ENCODE data around the gene LGALSL. TPM values are rescaled to one million over a fixed set of nuclear protein-coding genes. Genes with fewer than 3 reads are reported as not detected.

The LGALSL gene
- total RNA-seq, 2 donors from 2014 or later, result 12.8 to 36.7 TPM

- DNase-seq (ENCODE audit: low spot score), result no peak
- no peaks in the 10 kb centered on the region for H3K4me1 ChIP-seq (replicated peaks)
- TF ChIP-seq POLR2AphosphoS5 (IDR thresholded peaks at IDR 0.05), result no peak
- TF ChIP-seq, protein P1, sequence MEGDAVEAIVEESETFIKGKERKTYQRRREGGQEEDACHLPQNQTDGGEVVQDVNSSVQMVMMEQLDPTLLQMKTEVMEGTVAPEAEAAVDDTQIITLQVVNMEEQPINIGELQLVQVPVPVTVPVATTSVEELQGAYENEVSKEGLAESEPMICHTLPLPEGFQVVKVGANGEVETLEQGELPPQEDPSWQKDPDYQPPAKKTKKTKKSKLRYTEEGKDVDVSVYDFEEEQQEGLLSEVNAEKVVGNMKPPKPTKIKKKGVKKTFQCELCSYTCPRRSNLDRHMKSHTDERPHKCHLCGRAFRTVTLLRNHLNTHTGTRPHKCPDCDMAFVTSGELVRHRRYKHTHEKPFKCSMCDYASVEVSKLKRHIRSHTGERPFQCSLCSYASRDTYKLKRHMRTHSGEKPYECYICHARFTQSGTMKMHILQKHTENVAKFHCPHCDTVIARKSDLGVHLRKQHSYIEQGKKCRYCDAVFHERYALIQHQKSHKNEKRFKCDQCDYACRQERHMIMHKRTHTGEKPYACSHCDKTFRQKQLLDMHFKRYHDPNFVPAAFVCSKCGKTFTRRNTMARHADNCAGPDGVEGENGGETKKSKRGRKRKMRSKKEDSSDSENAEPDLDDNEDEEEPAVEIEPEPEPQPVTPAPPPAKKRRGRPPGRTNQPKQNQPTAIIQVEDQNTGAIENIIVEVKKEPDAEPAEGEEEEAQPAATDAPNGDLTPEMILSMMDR (IDR thresholded peaks at IDR 0.05), result no peak
- no peak for TF ChIP-seq POLR2A (IDR thresholded peaks at IDR 0.05)
- 98% methylated on average over 3 of the region's 3 CpGs for WGBS
- H3K27ac ChIP-seq, result no peak overlapping the region
- intact Hi-C loops (cut with DNase I), result no loop called here
- H3K36me3 ChIP-seq, result no peaks in the 10 kb centered on the region
- no peaks in the 10 kb centered on the region for H3K9me3 ChIP-seq
- no peak overlapping the region for H3K4me3 ChIP-seq
- H3K27me3 ChIP-seq (replicated peaks; ENCODE audit: insufficient read depth), result no peaks in the 10 kb centered on the region
Observed at GRCh38 chr2:64408031-64408430, 45.9 kb upstream of the LGALSL start.

- TF ChIP-seq POLR2AphosphoS5 (IDR thresholded peaks at IDR 0.05) (no peak), POLR2A (IDR thresholded peaks at IDR 0.05) (no peak)
- TF ChIP-seq, protein P1 (IDR thresholded peaks at IDR 0.05), result no peak
- intact Hi-C loops (cut with DNase I), result no loop called here
- H3K36me3 ChIP-seq, result no peaks in the 10 kb centered on the region
- no peak overlapping the region for H3K27ac ChIP-seq
- no peak for DNase-seq (ENCODE audit: low spot score)
- H3K9me3 ChIP-seq, result no peaks in the 10 kb centered on the region
- WGBS, result 84% methylated on average over 1 of the region's 1 CpG
- no peak overlapping the region for H3K4me3 ChIP-seq
- no peaks in the 10 kb centered on the region for H3K27me3 ChIP-seq (replicated peaks; ENCODE audit: insufficient read depth)
- H3K4me1 ChIP-seq (replicated peaks), result no peaks in the 10 kb centered on the region
Observed at GRCh38 chr2:64410671-64411070, 43.3 kb upstream of the LGALSL start.

DNA sequence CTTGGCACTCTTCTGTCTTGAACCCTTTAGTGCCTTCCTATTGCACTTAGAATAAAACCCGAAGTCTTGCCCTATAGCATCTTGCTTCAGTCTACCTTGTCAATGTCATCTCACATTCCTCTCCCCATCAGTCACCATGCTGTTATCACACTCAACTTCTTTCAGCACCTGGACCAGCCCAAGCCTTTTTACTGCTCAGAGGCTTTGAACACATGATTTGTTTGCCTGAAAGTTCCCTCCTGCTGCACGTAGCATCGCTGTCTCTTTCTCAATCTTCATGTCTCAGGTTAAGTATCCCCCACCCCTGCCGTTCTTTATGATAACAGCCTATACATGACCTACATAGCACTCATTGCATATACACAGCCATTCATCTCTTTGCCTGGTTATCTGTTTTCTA is 41.3 kb upstream of the LGALSL start:
- WGBS, result 92% methylated on average over 4 of the region's 4 CpGs
- no peak for DNase-seq (ENCODE audit: low spot score)
- Histone ChIP-seq H3K4me3 (no peak overlapping the region), H3K9me3 (no peaks in the 10 kb centered on the region), H3K4me1 (replicated peaks) (no peaks in the 10 kb centered on the region), H3K27me3 (replicated peaks; ENCODE audit: insufficient read depth) (no peaks in the 10 kb centered on the region), H3K36me3 (no peaks in the 10 kb centered on the region), H3K27ac (no peak overlapping the region)
- no peak for TF ChIP-seq POLR2AphosphoS5 (IDR thresholded peaks at IDR 0.05)
- TF ChIP-seq, protein P1 (IDR thresholded peaks at IDR 0.05), result no peak
- TF ChIP-seq POLR2A (IDR thresholded peaks at IDR 0.05), result no peak
- intact Hi-C loops (cut with DNase I), result no loop called here

GRCh38 chr2:64414736-64415435 is 39.1 kb upstream of the LGALSL start:
- intact Hi-C loops (cut with DNase I), result no loop called here
- Histone ChIP-seq H3K4me1 (replicated peaks) (no peaks in the 10 kb centered on the region), H3K9me3 (no peaks in the 10 kb centered on the region), H3K4me3 (no peak overlapping the region), H3K36me3 (no peaks in the 10 kb centered on the region), H3K27ac (no peak overlapping the region), H3K27me3 (replicated peaks; ENCODE audit: insufficient read depth) (no peaks in the 10 kb centered on the region)
- no peak for TF ChIP-seq POLR2AphosphoS5 (IDR thresholded peaks at IDR 0.05)
- TF ChIP-seq, protein P1 (IDR thresholded peaks at IDR 0.05), result no peak
- WGBS, result 93% methylated on average over 7 of the region's 7 CpGs
- no peak for DNase-seq (ENCODE audit: low spot score)

DNA sequence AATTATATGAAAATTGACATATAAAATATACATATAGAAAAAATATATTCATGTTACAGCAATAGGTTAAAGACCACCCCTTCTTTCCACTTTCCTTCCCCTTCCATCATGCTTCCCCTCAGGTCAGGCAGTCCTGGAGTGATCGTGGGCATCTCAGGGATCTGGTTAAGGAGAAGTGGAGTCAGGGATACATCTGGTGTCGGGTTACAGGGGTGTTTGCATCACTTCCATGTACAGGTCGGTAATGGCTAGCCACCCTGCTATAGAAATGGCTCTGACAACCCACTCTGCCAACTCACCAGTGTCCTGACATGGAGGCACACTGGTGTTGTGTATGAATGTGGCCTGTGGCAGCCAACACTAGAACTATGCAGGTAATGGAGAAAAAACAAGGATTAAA is 36.3 kb upstream of the LGALSL start:
- Histone ChIP-seq H3K4me1 (replicated peaks) (no peaks in the 10 kb centered on the region), H3K4me3 (no peak overlapping the region), H3K36me3 (no peaks in the 10 kb centered on the region), H3K27me3 (replicated peaks; ENCODE audit: insufficient read depth) (no peaks in the 10 kb centered on the region), H3K27ac (no peak overlapping the region), H3K9me3 (no peaks in the 10 kb centered on the region)
- intact Hi-C loops (cut with DNase I), result no loop called here
- TF ChIP-seq POLR2AphosphoS5 (IDR thresholded peaks at IDR 0.05) (no peak), POLR2A (IDR thresholded peaks at IDR 0.05) (no peak)
- DNase-seq (ENCODE audit: low spot score), result no peak
- 74% methylated on average over 3 of the region's 3 CpGs for WGBS
